Muscle of leg (tissue), 11 donors: Measurements from ENCODE around the gene ANXA2. TPM values are rescaled to one million over a fixed set of nuclear protein-coding genes. Genes with fewer than 3 reads are reported as not detected.
A peak's percentile ranks its signal among the peaks of the same experiment; 100 is the strongest.

ENCODE experiments used
- DNase-seq: peaks from one replicate; pipeline ENCODE4 v3.0.0; 2013
- H3K27ac ChIP-seq: one replicate; pipeline ENCODE4 v1.5.1; 2013; ENCODE audit warnings: mild to moderate bottlenecking, low read length, control low read depth
- H3K27me3 ChIP-seq: one replicate; pipeline ENCODE4 v1.6.1; 2013; ENCODE audit warnings: low read length; ENCODE audit not compliant: control insufficient read depth, insufficient read depth
- H3K36me3 ChIP-seq: one replicate; pipeline ENCODE4 v1.6.1; 2013; ENCODE audit warnings: low read length; ENCODE audit not compliant: control insufficient read depth, insufficient read depth
- H3K4me1 ChIP-seq: one replicate; pipeline ENCODE4 v1.6.1; 2013; ENCODE audit warnings: low read length; ENCODE audit not compliant: control insufficient read depth, insufficient read depth
- H3K4me3 ChIP-seq: one replicate; pipeline ENCODE4 v1.5.1; 2013; ENCODE audit warnings: low read length, control low read depth
- H3K9me3 ChIP-seq: replicated peaks from 2 replicates; pipeline ENCODE4 v1.6.1; 2013; ENCODE audit warnings: low read depth, low read length; ENCODE audit not compliant: control insufficient read depth
- WGBS: methylation state at CpG from one replicate; pipeline ENCODE4 v1.1.5; 2013; ENCODE audit warnings: missing lambda C conversion rate; ENCODE audit not compliant: insufficient coverage; 5-methylcytosine and 5-hydroxymethylcytosine counted together
- polyA plus RNA-seq, 8 donors: library from polyadenylated mRNA; unstranded; fragments of 120-200 nt; gene quantifications; one replicate each; pipeline versions ENCODE4 v1.2.1 to v1.2.3, GENCODE V29; 2013; ENCODE audit warnings: inconsistent platforms in 1 of 8, low replicate concordance in 1 of 8; ENCODE audit not compliant: insufficient read length in 8 of 8, insufficient read depth in 1 of 8
- total RNA-seq: library from RNA; stranded (reverse); fragments of 120-200 nt; gene quantifications from one replicate; pipeline ENCODE4 v1.2.4, GENCODE V29; 2013

Gene ANXA2
- total and polyA plus RNA-seq, 9 donors: 410 to 789 (median 469) TPM

- H3K27ac ChIP-seq: no peak overlapping the region
- 47% methylated on average over 3 of the region's 3 CpGs for WGBS
Measured at GRCh38 chr15:60400944-60401343, 3.2 kb upstream of the ANXA2 start.

DNA sequence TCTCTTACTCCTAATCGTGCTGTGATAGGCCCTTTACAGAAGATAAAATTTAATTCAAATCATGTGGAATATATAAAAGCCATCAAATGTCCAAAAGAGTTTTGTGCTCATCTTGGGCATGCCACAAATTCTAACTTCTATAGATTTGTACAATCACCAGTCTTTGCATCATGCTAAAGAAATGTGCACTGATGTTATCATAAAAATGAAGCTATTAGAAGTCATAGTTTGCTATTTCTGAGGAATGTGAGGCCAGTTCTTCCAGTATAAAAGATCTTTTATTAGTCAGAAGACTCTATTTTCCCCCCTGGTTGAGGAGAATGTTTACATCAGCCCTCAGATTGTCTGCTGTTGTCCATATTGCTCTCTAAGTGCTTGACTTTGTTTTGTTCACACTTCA, 2.1 kb upstream of the ANXA2 start:
- H3K27me3 ChIP-seq: no peaks in the 10 kb centered on the region
- H3K4me1 ChIP-seq: peaks cover 29% of the 10 kb centered on the region
- no peak overlapping the region for H3K4me3 ChIP-seq
- H3K27ac ChIP-seq: peak overlapping the region; percentile 98
- DNase-seq: no peak
- no peaks in the 10 kb centered on the region for H3K9me3 ChIP-seq
- no CpG with 5 or more reads among the region's 1 CpG for WGBS
- H3K36me3 ChIP-seq: peaks cover 12% of the 10 kb centered on the region

More at GRCh38 chr15:60400944-60401343, 3.2 kb upstream of the ANXA2 start:
- DNase-seq: no peak
- Histone ChIP-seq H3K36me3 (peaks cover 3% of the 10 kb centered on the region), H3K4me1 (peaks cover 19% of the 10 kb centered on the region), H3K27me3 (no peaks in the 10 kb centered on the region), H3K4me3 (no peak overlapping the region), H3K9me3 (no peaks in the 10 kb centered on the region)

DNA sequence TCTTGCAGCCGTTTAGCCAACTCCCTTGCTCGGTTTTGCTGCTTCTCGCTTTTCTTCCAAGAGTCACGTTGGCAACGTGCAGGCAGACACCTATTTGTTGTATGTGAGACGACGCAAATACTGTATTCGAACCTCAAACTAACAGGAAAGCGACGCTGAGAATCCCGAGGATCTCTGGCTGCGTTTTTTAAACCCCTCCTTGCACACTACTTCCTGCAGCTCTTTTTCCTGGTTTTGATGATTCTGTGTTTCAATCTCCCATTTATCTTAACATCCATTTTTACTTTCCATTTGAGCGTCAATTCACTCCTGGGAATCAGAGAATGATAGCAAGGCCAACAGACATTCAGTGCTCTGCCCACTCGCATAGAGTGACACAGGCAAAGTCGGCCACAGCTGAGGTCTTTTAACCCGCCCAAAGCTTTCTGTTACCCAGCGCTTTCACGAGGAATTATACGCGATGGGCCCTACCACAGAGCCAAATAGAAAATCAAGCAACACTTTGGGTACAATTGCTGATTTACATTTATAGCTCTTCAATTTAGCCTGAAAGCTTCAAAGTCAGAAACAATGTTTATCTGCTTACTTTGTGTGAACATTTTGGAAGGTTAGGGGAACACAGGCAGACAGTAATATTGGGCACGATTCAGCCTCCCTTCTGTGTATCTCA, 1.6 kb upstream of the ANXA2 start:
- H3K27ac ChIP-seq: peak overlapping the region; percentile 98
- H3K36me3 ChIP-seq: peaks cover 16% of the 10 kb centered on the region
- no peaks in the 10 kb centered on the region for H3K27me3 ChIP-seq
- H3K4me3 ChIP-seq: peak overlapping the region; percentile 35
- WGBS: 12% methylated on average over 15 of the region's 21 CpGs
- DNase-seq: no peak
- peaks cover 34% of the 10 kb centered on the region for H3K4me1 ChIP-seq
- no peaks in the 10 kb centered on the region for H3K9me3 ChIP-seq

DNA sequence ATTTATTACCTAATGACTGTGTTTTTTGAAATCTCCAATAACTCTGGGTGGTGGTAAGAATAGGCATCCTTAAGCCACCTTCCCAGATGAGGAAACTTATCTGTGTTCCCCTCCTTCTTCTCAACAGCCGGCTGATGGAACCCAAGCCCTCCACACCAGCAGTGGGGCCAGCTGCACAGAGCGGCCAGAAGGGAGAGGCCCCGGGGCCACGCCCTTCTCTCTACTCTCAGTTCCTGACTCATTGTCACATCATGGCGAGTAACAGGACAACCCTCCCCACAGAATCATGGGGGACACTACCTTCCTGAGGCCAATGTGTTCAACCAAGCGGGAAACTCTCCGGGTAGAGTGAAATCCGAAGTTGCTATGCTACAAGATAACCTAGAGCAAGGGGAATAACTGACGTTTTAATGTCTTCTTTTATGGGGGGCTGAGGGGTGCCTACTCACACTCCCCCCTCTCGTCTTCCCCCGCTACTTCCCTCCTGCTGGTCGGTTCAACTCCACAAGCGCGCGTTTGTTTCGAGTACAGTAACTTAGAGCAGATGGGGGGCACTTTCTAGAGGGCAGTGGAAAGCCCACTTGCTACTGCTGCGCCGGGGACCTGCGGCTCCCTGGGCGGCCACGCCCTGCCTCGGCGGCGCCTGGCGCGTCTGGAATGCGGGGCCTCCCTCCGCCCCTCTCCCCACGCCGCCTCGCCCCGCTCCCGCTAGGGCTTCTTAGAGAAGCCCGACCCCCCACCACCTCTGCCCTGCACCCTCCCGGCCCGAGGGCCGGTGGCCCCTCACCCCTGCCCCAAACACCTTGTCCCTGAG, 621 bp downstream of the ANXA2 start:
- H3K27ac ChIP-seq: peak overlapping the region; percentile 98
- peaks cover 54% of the 10 kb centered on the region for H3K4me1 ChIP-seq
- H3K4me3 ChIP-seq: peak overlapping the region; percentile 88
- DNase-seq: peak; percentile 89
- peaks cover 27% of the 10 kb centered on the region for H3K36me3 ChIP-seq
- H3K27me3 ChIP-seq: no peaks in the 10 kb centered on the region
- H3K9me3 ChIP-seq: no peaks in the 10 kb centered on the region
- WGBS: under 1% methylated on average over 32 of the region's 37 CpGs

- Histone ChIP-seq H3K27me3 (no peaks in the 10 kb centered on the region), H3K36me3 (peaks cover 27% of the 10 kb centered on the region), H3K4me3 (peak overlapping the region; percentile 88), H3K9me3 (no peaks in the 10 kb centered on the region), H3K4me1 (peaks cover 59% of the 10 kb centered on the region), H3K27ac (peak overlapping the region; percentile 98)
- peak; percentile 48 for DNase-seq
- WGBS: 24% methylated on average over 4 of the region's 5 CpGs
Measured at GRCh38 chr15:60396560-60396957, 1.2 kb downstream of the ANXA2 start.

- Histone ChIP-seq H3K9me3 (no peaks in the 10 kb centered on the region), H3K27ac (peak overlapping the region; percentile 98), H3K4me1 (peaks cover 62% of the 10 kb centered on the region), H3K27me3 (no peaks in the 10 kb centered on the region), H3K4me3 (peak overlapping the region; percentile 88), H3K36me3 (peaks cover 27% of the 10 kb centered on the region)
- 60% methylated on average over 4 of the region's 12 CpGs for WGBS
- DNase-seq: peak; percentile 60
Measured at GRCh38 chr15:60396100-60396499, 1.7 kb downstream of the ANXA2 start.

DNA sequence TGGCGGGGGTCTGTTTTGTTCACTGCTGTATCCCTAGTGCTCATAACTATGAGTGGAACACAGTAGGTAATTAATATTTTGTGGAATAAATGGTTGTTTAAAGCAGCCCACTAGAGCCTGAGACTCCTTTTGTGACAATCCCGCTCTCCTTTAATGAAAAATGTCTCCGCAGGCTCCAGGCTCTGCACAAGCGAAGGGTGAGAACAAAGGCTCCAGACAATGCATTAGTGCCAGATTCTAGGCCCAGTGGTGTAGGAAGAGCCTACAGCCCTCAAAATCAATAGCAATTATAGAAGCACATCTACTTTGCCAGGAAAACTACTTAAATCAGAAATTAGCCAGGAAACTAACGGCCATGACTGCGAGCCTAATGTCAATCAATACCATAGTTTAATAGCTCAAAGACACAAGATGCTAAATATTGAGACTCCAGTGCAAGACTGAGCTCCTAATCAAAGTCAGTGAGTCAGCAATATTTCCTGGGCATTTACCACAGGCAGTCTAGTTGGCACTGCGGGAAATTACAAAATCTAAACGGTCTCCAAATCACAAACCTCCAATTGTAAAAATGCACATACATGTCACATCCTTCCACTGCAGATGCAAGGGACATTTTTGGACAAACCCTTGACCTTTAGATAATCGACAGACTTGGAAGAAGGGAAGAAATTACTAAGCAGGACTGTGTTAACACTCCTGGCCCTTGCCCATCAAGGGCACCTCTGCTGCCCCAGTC, 2.3 kb downstream of the ANXA2 start:
- Histone ChIP-seq H3K27me3 (no peaks in the 10 kb centered on the region), H3K4me1 (peaks cover 67% of the 10 kb centered on the region), H3K27ac (peak overlapping the region; percentile 98), H3K4me3 (peak overlapping the region; percentile 1), H3K36me3 (peaks cover 27% of the 10 kb centered on the region), H3K9me3 (no peaks in the 10 kb centered on the region)
- WGBS: 67% methylated on average over 1 of the region's 9 CpGs
- DNase-seq: no peak

GRCh38 chr15:60394689-60395097, 3.1 kb downstream of the ANXA2 start:
- Histone ChIP-seq H3K36me3 (peaks cover 29% of the 10 kb centered on the region), H3K27ac (peak overlapping the region; percentile 98), H3K27me3 (no peaks in the 10 kb centered on the region), H3K4me1 (peaks cover 71% of the 10 kb centered on the region), H3K4me3 (no peak overlapping the region), H3K9me3 (no peaks in the 10 kb centered on the region)
- WGBS: no CpG with 5 or more reads among the region's 1 CpG
- DNase-seq: no peak

DNA sequence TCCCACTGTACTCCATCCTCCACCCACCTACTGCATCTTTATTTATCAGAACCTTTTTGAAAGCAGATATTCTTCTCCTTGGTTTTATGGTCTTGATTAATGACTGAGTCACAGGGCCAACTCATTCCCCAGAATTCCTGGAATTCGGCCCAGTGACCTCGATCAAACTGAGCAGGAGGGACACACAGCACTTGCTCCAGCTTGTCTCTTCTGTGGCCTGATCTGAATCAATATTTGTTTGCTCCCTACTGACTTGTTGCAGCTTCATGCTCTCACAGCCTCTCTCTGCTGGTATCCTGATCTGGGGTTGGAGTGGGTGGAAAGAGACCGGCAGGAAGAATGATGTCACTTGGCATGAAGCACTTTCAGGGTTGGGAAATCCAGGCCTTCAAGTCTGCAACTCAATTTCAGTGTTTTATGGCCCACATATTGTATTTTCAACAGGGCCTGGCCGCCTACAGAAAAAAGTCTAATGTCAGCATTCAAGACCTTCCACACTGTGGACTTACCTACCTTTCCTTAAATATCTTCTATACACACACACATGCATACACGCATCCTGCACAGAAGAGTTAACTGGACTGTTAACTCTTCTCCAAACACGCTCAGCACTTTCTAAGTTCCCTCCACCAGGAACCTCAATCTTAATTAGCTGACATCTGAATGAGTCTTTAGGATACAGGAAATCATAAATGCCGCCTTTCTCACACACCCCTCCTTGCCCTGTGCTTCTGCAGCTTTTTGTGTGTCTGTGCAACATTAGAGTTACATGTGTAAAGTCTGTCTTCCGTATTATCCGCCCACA, 4.6 kb downstream of the ANXA2 start:
- peak overlapping the region; percentile 98 for H3K27ac ChIP-seq
- H3K4me1 ChIP-seq: peaks cover 67% of the 10 kb centered on the region
- H3K4me3 ChIP-seq: no peak overlapping the region
- peaks cover 34% of the 10 kb centered on the region for H3K36me3 ChIP-seq
- 15% methylated on average over 5 of the region's 9 CpGs for WGBS
- no peaks in the 10 kb centered on the region for H3K9me3 ChIP-seq
- H3K27me3 ChIP-seq: no peaks in the 10 kb centered on the region
- peak; percentile 98 for DNase-seq
